Stimulated activated CD4-positive, alpha-beta T cell treated with anti-CD3 and anti-CD28 coated beads, Interleukin-2, amount 100 ng/mL, for 48 hours (primary cell): ENCODE results near the gene METAP1D.
"Not testable (repeated sequence)": the region's sequence is repeated elsewhere in the genome, so short reads cannot be mapped to it uniquely, and the experiment has no call there.

Experiments used
- DNase-seq, 2 donors: peaks; one replicate each; pipeline ENCODE4 v3.0.0-alpha.2; 2020

METAP1D gene

DNA sequence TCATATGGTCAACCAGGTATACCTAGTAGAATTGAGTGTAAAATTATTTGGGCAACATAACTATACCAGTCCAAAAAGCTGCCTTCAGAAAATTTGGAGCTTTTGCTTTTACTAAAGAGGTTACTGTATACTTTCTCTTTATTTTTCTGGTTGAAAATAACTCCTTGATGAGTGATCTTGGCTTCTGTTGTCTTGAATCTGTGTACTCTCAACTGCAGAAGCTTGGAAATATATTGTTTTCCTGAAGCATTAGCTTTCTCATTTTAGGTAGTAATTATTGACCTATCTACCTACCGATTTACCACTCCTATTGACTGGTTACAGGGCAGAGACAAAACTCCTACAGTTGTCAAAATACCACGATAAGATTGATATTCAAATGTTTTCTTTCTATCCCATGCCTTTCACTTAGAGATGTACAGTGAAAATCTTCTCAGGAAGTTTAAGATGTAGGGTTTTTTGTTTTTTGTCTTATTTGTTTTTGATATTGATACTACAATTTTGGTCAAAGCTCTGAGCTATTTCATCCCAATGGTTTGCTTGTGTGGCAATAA is 49.9 kb downstream of the METAP1D start:
- no peak for DNase-seq

DNA sequence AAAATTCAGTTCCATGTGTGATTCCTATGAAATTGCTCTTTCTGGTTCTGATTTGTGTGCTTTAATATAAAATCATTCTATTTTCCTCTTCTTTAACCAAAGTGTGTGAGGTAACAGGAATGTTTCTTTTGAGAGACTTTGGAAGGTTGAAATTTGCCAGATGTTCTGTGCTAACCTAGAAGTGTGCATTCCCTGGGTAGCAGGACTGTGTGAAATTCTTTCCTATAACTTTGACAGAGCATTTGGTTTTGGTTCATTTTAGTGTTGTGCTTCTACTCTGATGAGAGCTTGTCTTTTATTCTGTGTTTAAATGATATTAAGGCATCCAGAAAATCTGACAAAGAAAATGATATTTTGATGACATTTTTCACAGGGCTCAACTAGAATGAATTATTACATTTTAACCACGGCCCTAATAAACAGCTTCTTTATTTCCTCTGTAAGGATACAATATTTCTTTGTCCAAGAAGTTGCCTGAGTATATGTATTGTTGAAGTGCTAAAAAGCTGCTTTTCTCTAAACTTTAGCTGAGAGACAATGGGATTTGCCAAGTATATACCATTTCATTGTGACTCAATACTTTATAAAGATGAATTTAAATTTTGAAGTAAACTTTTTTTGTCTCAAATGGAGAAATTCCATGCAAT is 50.8 kb downstream of the METAP1D start:
- no peak for DNase-seq

GRCh38 chr2:172052000-172052983 is 52.5 kb downstream of the METAP1D start:
- no peak for DNase-seq

GRCh38 chr2:172053486-172053885 is 53.7 kb downstream of the METAP1D start:
- DNase-seq, result no peak

GRCh38 chr2:172056293-172056692 is 56.5 kb downstream of the METAP1D start:
- DNase-seq, result no peak

- DNase-seq, result no peak
These were observed 58.9 kb downstream of the METAP1D start for GRCh38 chr2:172058660-172059059.

GRCh38 chr2:172060118-172060517 is 60.4 kb downstream of the METAP1D start:
- not testable (repeated sequence) for DNase-seq

DNA sequence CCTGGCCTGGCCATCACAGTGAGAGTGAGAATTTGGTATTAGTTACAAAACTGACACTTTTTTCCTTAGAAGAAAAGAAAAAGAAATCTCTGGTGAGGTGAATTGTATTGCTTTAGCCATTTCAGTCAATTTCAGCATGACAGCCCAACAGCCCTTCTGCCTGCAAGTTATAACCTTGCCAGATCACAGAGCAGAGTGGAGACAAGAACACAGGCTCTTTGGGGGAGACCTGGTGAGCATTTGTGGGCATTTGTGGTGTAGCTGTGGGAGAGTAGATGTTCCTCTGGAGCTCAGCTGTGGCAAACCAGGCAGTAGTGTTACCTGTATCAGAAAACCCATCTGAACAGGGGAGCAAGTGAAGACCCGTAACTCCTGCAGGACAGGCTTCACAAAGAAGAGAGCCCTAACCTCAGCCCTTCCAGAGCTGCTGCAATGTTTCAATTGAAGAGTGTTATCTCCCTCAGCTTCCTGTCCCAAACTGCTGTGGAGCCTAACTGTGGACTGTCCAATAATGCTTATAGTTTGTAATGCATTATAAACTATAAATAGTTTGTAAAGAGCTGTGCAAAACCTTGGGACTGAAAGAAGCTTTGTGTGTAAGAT is 62.8 kb downstream of the METAP1D start:
- no peak for DNase-seq

GRCh38 chr2:172063446-172063845 is 63.7 kb downstream of the METAP1D start:
- no peak for DNase-seq

- no peak for DNase-seq
These were observed 65.4 kb downstream of the METAP1D start for GRCh38 chr2:172065111-172065510.

GRCh38 chr2:172066394-172066886 is 66.7 kb downstream of the METAP1D start:
- DNase-seq, result no peak

DNA sequence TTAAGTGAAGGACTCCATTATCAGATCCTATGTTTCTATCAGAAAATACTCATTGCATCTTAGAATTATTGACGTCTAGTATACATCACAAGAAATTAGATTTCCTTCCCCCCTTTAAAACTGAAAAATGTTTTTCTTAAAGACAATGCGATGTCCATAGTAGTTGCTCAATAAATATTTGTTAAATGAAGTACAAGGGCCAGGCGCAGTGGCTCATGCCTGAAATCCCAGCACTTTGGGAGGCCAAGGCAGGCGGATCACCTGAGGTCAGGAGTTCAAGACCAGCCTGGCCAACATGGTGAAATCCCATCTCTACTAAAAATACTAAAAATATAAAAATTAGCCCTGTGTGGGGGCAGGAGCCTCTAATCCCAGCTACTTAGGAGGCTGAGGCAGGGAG is 68.2 kb downstream of the METAP1D start:
- not testable (repeated sequence) for DNase-seq

GRCh38 chr2:172070936-172071335 is 71.2 kb downstream of the METAP1D start:
- DNase-seq, result no peak

DNA sequence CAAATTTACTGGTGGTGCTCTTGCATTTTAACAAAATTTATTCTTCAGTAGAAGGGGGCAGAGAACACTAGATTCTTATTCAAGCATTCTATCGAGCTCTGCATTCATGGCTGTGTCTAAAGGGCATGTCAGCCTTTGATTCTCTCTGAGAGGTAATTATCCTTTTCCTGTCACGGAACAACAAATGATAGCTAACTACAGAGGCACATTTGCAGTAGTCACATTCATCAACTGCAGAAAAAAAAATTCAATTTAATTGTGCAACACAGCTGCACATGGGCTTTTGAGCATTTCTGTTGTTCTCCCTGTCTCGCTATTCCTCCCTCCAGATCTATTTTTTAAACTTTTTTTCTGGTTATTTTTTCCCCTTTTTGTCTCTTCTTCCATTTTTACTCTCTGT is 72.5 kb downstream of the METAP1D start:
- no peak for DNase-seq

GRCh38 chr2:172072706-172073105 is 73.0 kb downstream of the METAP1D start:
- no peak for DNase-seq

DNA sequence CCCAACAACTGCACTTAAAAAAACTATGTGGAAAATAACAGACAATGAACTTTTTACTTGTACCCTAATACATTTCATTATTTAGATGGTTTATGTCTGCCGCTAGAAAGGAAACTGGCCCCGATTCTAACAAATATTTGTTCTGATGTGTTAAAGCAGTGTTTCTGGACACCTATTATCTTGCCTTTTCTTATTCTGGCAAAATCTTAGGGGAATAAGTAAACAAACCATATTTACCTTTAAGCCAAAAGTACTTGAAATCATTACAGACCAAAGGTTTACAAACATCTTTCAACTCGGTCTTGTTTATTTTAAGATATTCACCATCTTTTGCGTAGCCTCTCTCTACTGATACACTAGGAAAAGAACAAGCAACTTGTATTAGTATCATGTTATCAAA is 73.8 kb downstream of the METAP1D start:
- no peak for DNase-seq

GRCh38 chr2:172074254-172074653 is 74.5 kb downstream of the METAP1D start:
- no peak for DNase-seq

DNA sequence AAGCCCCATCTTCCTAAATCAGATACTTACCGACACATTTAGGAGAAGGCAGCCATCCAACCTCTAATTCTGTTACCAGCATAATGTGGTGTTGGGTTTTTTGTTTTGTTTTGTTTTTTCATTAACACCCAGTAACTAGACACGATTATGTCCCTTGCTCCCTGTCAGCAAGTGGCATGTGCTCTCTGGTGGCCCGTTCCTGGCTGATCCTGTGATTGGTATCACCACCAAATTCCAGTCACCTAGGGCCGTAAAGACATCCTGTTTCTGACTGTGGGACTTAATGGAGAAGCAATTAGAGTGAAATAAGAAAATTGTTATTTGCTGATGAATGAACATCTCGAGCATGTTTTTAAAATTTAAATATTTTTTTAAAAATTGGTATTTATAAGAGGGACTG is 79.7 kb downstream of the METAP1D start:
- no peak for DNase-seq

- no peak for DNase-seq
These were observed 80.3 kb downstream of the METAP1D start for GRCh38 chr2:172079838-172080640.

GRCh38 chr2:172080641-172081220 is 81.0 kb downstream of the METAP1D start:
- no peak for DNase-seq

DNA sequence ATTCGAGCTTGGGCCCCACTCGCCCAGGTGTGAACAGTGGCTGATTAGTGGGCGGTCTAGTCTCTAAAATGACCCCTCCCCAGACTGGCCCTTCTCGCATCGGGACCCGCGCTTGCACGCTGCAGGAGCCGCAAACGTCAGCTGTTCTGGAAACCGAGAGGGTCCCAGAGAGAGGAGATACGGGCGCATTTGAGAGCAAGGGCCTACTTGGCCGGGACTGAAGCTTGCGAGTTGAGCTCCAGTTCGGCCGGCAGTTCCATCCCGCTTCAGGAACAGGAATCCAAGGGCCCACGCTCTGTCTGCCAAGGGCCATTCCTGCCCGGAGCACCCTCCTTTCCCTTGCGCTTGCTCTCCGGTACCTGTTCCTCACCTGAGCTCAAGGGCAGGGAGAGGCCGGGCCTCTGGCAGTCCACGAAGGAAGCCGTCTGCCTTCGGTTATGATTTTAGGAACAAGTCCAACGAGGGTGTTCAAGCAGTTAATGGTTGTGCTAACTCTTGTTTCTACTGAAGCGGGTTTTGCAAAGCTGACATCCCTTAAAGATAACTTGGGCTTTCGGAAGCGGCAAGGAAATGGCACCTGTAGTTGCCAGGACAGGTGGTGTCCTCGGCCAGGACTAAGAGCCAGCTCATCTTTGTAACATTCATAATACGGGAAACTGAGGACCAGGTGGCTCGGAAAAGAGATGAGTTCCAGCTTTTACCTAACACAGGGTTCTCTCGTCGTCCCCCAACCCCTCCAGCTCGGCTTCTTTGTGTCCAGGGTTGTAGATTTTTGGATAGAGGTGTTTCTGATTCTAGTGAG is 81.7 kb downstream of the METAP1D start:
- no peak for DNase-seq
